ENCODE measurements around the gene CDA.

The CDA gene

DNA sequence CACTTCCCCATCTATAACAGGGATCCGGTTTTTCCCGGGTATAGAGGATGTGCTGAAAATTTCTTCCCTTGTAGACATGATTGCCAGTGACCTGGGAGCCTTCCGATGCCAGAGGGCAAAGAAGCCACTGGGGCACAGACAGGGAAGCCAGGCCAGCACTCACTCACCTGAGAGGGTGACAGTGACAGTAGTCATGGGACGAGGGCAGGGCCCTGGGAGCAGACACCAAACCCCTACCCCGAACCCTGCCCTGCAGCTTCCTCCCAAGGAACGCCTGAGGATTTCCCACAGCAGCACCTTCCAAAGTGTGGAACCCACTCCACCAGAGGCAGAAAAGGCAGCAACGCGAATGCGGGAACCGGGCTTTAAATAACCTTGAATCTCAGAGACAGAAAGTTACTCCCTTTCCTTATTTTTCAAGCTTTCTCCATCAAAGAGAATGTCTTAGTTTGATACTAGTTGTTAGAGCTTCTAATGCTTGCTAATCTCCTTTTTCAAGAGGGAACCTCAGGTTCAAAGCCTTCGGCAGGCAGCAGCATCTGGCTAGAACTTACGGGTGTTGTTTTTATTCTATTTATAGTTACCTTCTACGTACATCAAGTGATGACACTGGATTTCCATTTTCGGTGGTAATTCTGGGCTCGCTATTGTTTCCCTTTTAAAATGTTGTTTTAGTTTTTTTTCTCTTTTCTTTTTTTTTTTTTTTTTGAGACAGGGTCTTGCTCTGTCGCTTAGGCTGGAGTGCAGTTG is 69.4 kb downstream of the CDA start:
- no peak for DNase-seq

GRCh38 chr1:20660363-20660762 is 71.5 kb downstream of the CDA start:
- DNase-seq: no peak

- no peak for DNase-seq
These were observed 71.9 kb downstream of the CDA start for GRCh38 chr1:20660847-20661206.

- peak; percentile 91 for DNase-seq
These were observed 72.6 kb downstream of the CDA start, which contains the start of gene DDOST for GRCh38 chr1:20661207-20662109. TSS of gene DDOST (minus strand) at chr1:20661369. CDS start at chr1:20661350, 19 bp downstream.

GRCh38 chr1:20662110-20662475 is 73.2 kb downstream of the CDA start:
- no peak for DNase-seq

DNA sequence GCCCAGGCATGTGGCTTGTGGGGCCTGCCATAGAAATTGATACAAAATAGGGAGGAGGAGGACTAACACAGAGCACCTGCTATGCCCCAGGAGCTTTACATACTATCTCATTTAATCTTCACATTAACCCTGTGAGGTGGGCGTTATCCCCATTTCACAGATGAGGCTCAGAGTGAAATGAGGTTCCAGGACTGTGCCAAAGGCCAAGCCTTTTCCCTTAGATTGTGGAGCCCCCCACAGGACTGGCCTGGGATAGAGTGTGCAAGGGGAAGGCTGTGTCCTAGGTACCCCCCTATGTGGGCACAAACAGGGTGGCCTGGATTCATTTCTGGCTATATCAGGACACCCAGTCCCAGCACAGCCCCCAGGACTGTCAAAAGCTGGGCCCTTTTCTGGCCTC is 74.5 kb downstream of the CDA start:
- DNase-seq: no peak

DNA sequence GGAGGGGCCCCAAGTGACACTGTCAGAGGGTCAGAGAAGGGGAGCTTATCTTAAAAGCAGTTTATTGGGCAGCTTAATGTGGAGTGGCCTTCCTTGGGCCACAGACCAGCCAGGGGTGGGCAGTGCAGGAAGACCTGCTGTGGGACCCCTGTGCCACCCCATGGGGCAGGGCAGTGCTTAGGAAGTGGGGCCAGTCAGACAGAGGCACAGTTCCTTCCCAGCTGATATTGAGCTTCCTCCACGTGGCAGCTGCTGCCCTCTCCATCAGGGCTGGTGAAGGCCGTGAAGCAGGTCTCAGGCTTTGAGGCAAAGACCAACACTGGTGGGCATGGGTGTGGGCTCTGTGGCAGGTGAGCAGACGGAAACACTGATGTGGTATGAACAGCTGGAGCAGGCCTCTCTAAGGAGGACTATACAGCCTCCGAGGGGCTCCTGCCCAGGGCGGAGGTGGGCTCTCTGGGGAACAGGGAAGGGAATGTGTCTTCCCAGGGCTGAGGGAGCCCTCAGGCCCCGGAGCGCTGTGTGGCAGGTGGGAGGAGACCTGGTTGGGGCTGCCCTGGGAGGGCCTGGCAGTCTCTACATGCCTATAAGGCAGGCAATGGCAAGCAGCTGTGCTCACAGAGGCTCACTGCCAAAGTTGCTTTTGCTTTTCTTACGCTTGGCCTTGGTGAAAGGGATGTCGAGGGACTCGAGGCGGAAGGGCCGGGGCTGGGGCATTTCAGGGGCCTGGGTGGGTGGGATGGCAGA is 75.2 kb downstream of the CDA start:
- DNase-seq: no peak

- no peak for DNase-seq
These were observed 76.8 kb downstream of the CDA start for GRCh38 chr1:20665726-20666125.

GRCh38 chr1:20666146-20666545 is 77.2 kb downstream of the CDA start:
- DNase-seq: no peak

GRCh38 chr1:20666804-20667203 is 77.9 kb downstream of the CDA start:
- DNase-seq: no peak

All from activated T-cell treated with anti-CD3 and anti-CD28 coated beads, Interleukin-2, amount 50 U/mL, for 1 hour (primary cell).